Activated CD4-positive, alpha-beta T cell treated with anti-CD3 and anti-CD28 coated beads, Interleukin-2, Interleukin-6, amounts not matched to agents 100 ng/mL and 50 ng/mL, durations not matched to agents 16 hours and 8 hours (primary cell): ENCODE measurements around the gene VAT1L.
A peak's percentile ranks its signal among the peaks of the same experiment; 100 is the strongest.

Experiments
- DNase-seq: peaks from one replicate; pipeline ENCODE4 v3.0.0-alpha.2; 2020

VAT1L gene

GRCh38 chr16:78001451-78002025 is 213.2 kb downstream of the VAT1L start:
- DNase-seq = no peak

- DNase-seq = peak; percentile 89
Measured at GRCh38 chr16:78002915-78003538, 214.7 kb downstream of the VAT1L start.

- DNase-seq = no peak
Measured at GRCh38 chr16:78004517-78004916, 216.2 kb downstream of the VAT1L start.

- DNase-seq = peak; percentile 15
Measured at GRCh38 chr16:78005881-78006280, 217.5 kb downstream of the VAT1L start.

GRCh38 chr16:78007121-78007520 is 218.8 kb downstream of the VAT1L start:
- DNase-seq = no peak

GRCh38 chr16:78022347-78023060 is 234.1 kb downstream of the VAT1L start, which contains the start of gene CLEC3A:
Gene CLEC3A (plus strand): TSS chr16:78022548. CDS start chr16:78022627, 79 bp downstream.
- no peak for DNase-seq

- no peak for DNase-seq
Measured at GRCh38 chr16:78024159-78024558, 235.8 kb downstream of the VAT1L start.

GRCh38 chr16:78025631-78026030 is 237.3 kb downstream of the VAT1L start:
- DNase-seq = no peak

- DNase-seq = no peak
Measured at GRCh38 chr16:78028018-78028417, 239.7 kb downstream of the VAT1L start.
